Body of pancreas (tissue), 4 donors: ENCODE measurements around the gene SKIC8. TPM values are rescaled to one million over a fixed set of nuclear protein-coding genes. Genes with fewer than 3 reads are reported as not detected.

Source experiments
- ATAC-seq: fragments of 150-250 bp; one replicate; pipeline ENCODE4 v1.9.1; 2016
- DNase-seq, 4 donors: peaks; one replicate each; pipeline ENCODE4 v3.0.0-alpha.2; 2019
- H3K27ac ChIP-seq, 4 donors: fragments of 200-600 bp; sonication (generic); 1 replicate in 3 of 4; 2 replicates in 1 of 4; pipeline versions ENCODE4 v1.5.1 to v1.6.1; 2016 to 2019; ENCODE audit warnings: mild to moderate bottlenecking in 1 of 4, mixed read lengths in 1 of 4, moderate library complexity in 1 of 4
- H3K27me3 ChIP-seq, 2 donors: fragments of 200-600 bp; sonication (generic); one replicate each; pipeline ENCODE4 v1.6.0; 2016; ENCODE audit warnings: mild to moderate bottlenecking in 1 of 2
- H3K36me3 ChIP-seq, 2 donors: fragments of 200-600 bp; sonication (generic); replicated peaks in 1 of 2; 2 replicates each; pipeline ENCODE4 v1.5.1; 2016; ENCODE audit warnings: low read depth in 2 of 2; ENCODE audit not compliant: insufficient read depth in 1 of 2
- H3K4me1 ChIP-seq: fragments of 200-600 bp; sonication (generic); one replicate; pipeline ENCODE4 v1.6.0; 2016
- H3K4me3 ChIP-seq, 2 donors: fragments of 200-600 bp; sonication (generic); 1 replicate in 1 of 2; 2 replicates in 1 of 2; pipeline ENCODE4 v1.5.1; 2016 to 2019
- H3K9me3 ChIP-seq, 3 donors: fragments of 200-600 bp; sonication (generic); 1 replicate in 2 of 3; 2 replicates in 1 of 3; pipeline ENCODE4 v1.5.1; 2016
- CTCF ChIP-seq, 7 experiments: fragments of 450-650 bp in 4 of 7; fragments of 200-600 bp in 3 of 7; sonication (generic) in 3 of 7; IDR thresholded peaks; one replicate each; pipeline ENCODE4 v1.5.1; 2016 to 2019; ENCODE audit warnings: antibody characterized with exemption in 7 of 7
- POLR2A ChIP-seq, 3 donors: fragments of 450-650 bp; IDR thresholded peaks; one replicate each; pipeline ENCODE4 v1.6.1; 2016; ENCODE audit warnings: antibody characterized with exemption in 3 of 3, mild to moderate bottlenecking in 2 of 3
- WGBS, 2 donors: methylation state at CpG; one replicate each; pipeline ENCODE4 v1.1.5; 2017; 5-methylcytosine and 5-hydroxymethylcytosine counted together
- intact Hi-C: fragments of 100-400 bp; cut with DNase I; formaldehyde crosslinking; loops from one replicate; pipeline ENCODE4 v1.15.1; 2023
- total RNA-seq, 2 donors: library from RNA; depleted of rRNA; stranded (reverse); fragments of >200 nt; gene quantifications; one replicate each; pipeline ENCODE4 v1.1.0, GENCODE V29; 2016

The SKIC8 gene
- total RNA-seq, 2 donors from 2014 or later = 30.3 to 31.4 TPM

- ATAC-seq (no peak), DNase-seq (no peak)
- no peaks in the 10 kb centered on the region for H3K36me3 ChIP-seq
- no peaks in the 10 kb centered on the region for H3K9me3 ChIP-seq
- no peaks in the 10 kb centered on the region for H3K4me1 ChIP-seq
- TF ChIP-seq CTCF (IDR thresholded peaks at IDR 0.05) (no peak), POLR2A (IDR thresholded peaks at IDR 0.05) (no peak)
- no peak overlapping the region for H3K27ac ChIP-seq
- no peaks in the 10 kb centered on the region for H3K27me3 ChIP-seq
- WGBS, 2 donors = 59 to 74% methylated on average over 6 to 7 of the region's 7 CpGs
- intact Hi-C loops = no loop called here
- no peak overlapping the region for H3K4me3 ChIP-seq
Measured at GRCh38 chr15:78325092-78325843, 25.9 kb upstream of the SKIC8 start.

- DNase-seq (no peak), ATAC-seq (no peak)
- 91 to 94% methylated on average over 5 of the region's 5 CpGs for WGBS, 2 donors
- Histone ChIP-seq H3K36me3 (no peaks in the 10 kb centered on the region), H3K27ac (no peak overlapping the region), H3K4me3 (no peak overlapping the region), H3K9me3 (no peaks in the 10 kb centered on the region), H3K27me3 (no peaks in the 10 kb centered on the region), H3K4me1 (no peaks in the 10 kb centered on the region)
- TF ChIP-seq CTCF (IDR thresholded peaks at IDR 0.05) = no peak
- TF ChIP-seq POLR2A (IDR thresholded peaks at IDR 0.05) = no peak
- intact Hi-C loops = no loop called here
Measured at GRCh38 chr15:78324144-78324543, 24.7 kb upstream of the SKIC8 start.

- no peak overlapping the region for H3K4me3 ChIP-seq
- intact Hi-C loops = no loop called here
- ATAC-seq = no peak
- H3K27ac ChIP-seq = no peak overlapping the region
- no peak for DNase-seq
- no peaks in the 10 kb centered on the region for H3K9me3 ChIP-seq
- WGBS, 2 donors = 51 to 67% methylated on average over 5 to 7 of the region's 7 CpGs
- no peaks in the 10 kb centered on the region for H3K4me1 ChIP-seq
- TF ChIP-seq CTCF (IDR thresholded peaks at IDR 0.05) (no peak), POLR2A (IDR thresholded peaks at IDR 0.05) (no peak)
- no peaks in the 10 kb centered on the region for H3K27me3 ChIP-seq
- no peaks in the 10 kb centered on the region for H3K36me3 ChIP-seq
Measured at GRCh38 chr15:78323693-78324092, 24.3 kb upstream of the SKIC8 start.

GRCh38 chr15:78322724-78323521 lies 23.5 kb upstream of the SKIC8 start:
- DNase-seq (no peak), ATAC-seq (no peak)
- Histone ChIP-seq H3K27ac (no peak overlapping the region), H3K4me1 (no peaks in the 10 kb centered on the region), H3K27me3 (no peaks in the 10 kb centered on the region), H3K9me3 (no peaks in the 10 kb centered on the region), H3K36me3 (no peaks in the 10 kb centered on the region), H3K4me3 (no peak overlapping the region)
- TF ChIP-seq POLR2A (IDR thresholded peaks at IDR 0.05) (no peak), CTCF (IDR thresholded peaks at IDR 0.05) (no peak)
- intact Hi-C loops = no loop called here
- WGBS, 2 donors = 53 to 66% methylated on average over 15 to 17 of the region's 19 CpGs
